H9 (cell line): Measurements from ENCODE around the gene PHF21B. TPM values are rescaled to one million over a fixed set of nuclear protein-coding genes. Genes with fewer than 3 reads are reported as not detected.
"Not testable (repeated sequence)": the region's sequence is repeated elsewhere in the genome, so short reads cannot be mapped to it uniquely, and the experiment has no call there.

Source experiments
- DNase-seq: peaks from one replicate; pipeline ENCODE4 v3.0.0-alpha.2; 2017
- H2AFZ ChIP-seq: one replicate; pipeline ENCODE4 v1.6.1; 2013; ENCODE audit warnings: mild to moderate bottlenecking, low read length, control low read depth, moderate library complexity
- H2AK5ac ChIP-seq: 2 replicates; pipeline ENCODE4 v1.6.1; 2013; ENCODE audit warnings: low read length, control low read depth, mixed read lengths; ENCODE audit not compliant: insufficient read length
- H2BK120ac ChIP-seq: one replicate; pipeline ENCODE4 v1.6.1; 2013; ENCODE audit warnings: low read depth, mild to moderate bottlenecking, low read length, control low read depth, inconsistent platforms; ENCODE audit not compliant: poor library complexity, severe bottlenecking
- H2BK12ac ChIP-seq: 2 replicates; pipeline ENCODE4 v1.6.1; 2013; ENCODE audit warnings: low read length, control low read depth, mixed read lengths, low read depth; ENCODE audit not compliant: insufficient read length
- H2BK15ac ChIP-seq: 2 replicates; pipeline ENCODE4 v1.6.1; 2013; ENCODE audit warnings: low read depth, low read length, control low read depth
- H2BK20ac ChIP-seq: one replicate; pipeline ENCODE4 v1.6.1; 2013; ENCODE audit warnings: low read depth, mild to moderate bottlenecking, low read length, control low read depth, inconsistent platforms; ENCODE audit not compliant: poor library complexity, severe bottlenecking
- H2BK5ac ChIP-seq: 2 replicates; pipeline ENCODE4 v1.6.1; 2013; ENCODE audit warnings: low read length, control low read depth, mixed read lengths; ENCODE audit not compliant: insufficient read length
- H3K14ac ChIP-seq: 2 replicates; pipeline ENCODE4 v1.6.1; 2013; ENCODE audit warnings: low read length, control low read depth; ENCODE audit not compliant: insufficient read depth
- H3K18ac ChIP-seq: 2 replicates; pipeline ENCODE4 v1.6.1; 2013; ENCODE audit warnings: low read depth, mild to moderate bottlenecking, mixed read lengths, low read length, control low read depth; ENCODE audit not compliant: insufficient read length
- H3K23ac ChIP-seq: 2 replicates; pipeline ENCODE4 v1.6.1; 2013; ENCODE audit warnings: low read length, control low read depth, mixed read lengths, low read depth; ENCODE audit not compliant: insufficient read length
- H3K23me2 ChIP-seq: 2 replicates; pipeline ENCODE4 v1.6.1; 2013; ENCODE audit warnings: low read depth, mild to moderate bottlenecking, mixed read lengths, low read length, control low read depth; ENCODE audit not compliant: insufficient read length, poor library complexity, severe bottlenecking
- H3K27ac ChIP-seq: 2 replicates; pipeline ENCODE4 v1.5.1; 2013; ENCODE audit warnings: low read length, control low read depth, mixed read lengths, low read depth; ENCODE audit not compliant: insufficient read length
- H3K27me3 ChIP-seq: 2 replicates; pipeline ENCODE4 v1.6.1; 2013; ENCODE audit warnings: low read length, control low read depth, inconsistent platforms; ENCODE audit not compliant: insufficient read depth
- H3K4ac ChIP-seq: 2 replicates; pipeline ENCODE4 v1.6.1; 2013; ENCODE audit warnings: low read depth, mild to moderate bottlenecking, control low read depth, inconsistent platforms, low read length, moderate library complexity
- H3K4me1 ChIP-seq: 2 replicates; pipeline ENCODE4 v1.6.1; 2013; ENCODE audit warnings: low read length, control low read depth, inconsistent platforms; ENCODE audit not compliant: insufficient read depth
- H3K4me2 ChIP-seq: 2 replicates; pipeline ENCODE4 v1.6.1; 2013; ENCODE audit warnings: low read length, control low read depth, mixed read lengths; ENCODE audit not compliant: insufficient read length, insufficient read depth
- H3K56ac ChIP-seq: 2 replicates; pipeline ENCODE4 v1.6.1; 2013; ENCODE audit warnings: low read depth, mild to moderate bottlenecking, mixed read lengths, low read length, control low read depth; ENCODE audit not compliant: insufficient read length
- H3K79me1 ChIP-seq: 2 replicates; pipeline ENCODE4 v1.6.1; 2013; ENCODE audit warnings: low read depth, mild to moderate bottlenecking, moderate library complexity, low read length, control low read depth, inconsistent platforms; ENCODE audit not compliant: insufficient read depth, poor library complexity, severe bottlenecking
- H3K79me2 ChIP-seq: 2 replicates; pipeline ENCODE4 v1.6.1; 2013; ENCODE audit warnings: low read length, control low read depth, inconsistent platforms; ENCODE audit not compliant: insufficient read depth
- H3K9ac ChIP-seq: 2 replicates; pipeline ENCODE4 v1.6.1; 2013; ENCODE audit warnings: low read length, control low read depth, mixed read lengths; ENCODE audit not compliant: insufficient read length; ENCODE audit errors: extremely low read depth
- H3K9me3 ChIP-seq: one replicate; pipeline ENCODE4 v1.6.1; 2013; ENCODE audit warnings: low read depth, low read length, inconsistent platforms; ENCODE audit not compliant: control insufficient read depth
- H3T11ph ChIP-seq: one replicate; pipeline ENCODE4 v1.6.1; 2013; ENCODE audit warnings: mild to moderate bottlenecking, low read length, control low read depth, inconsistent platforms
- H4K20me1 ChIP-seq: one replicate; pipeline ENCODE4 v1.6.1; 2013; ENCODE audit not compliant: control insufficient read depth, insufficient read length, insufficient read depth
- H4K5ac ChIP-seq: 2 replicates; pipeline ENCODE4 v1.6.1; 2013; ENCODE audit warnings: low read depth, mild to moderate bottlenecking, mixed read lengths, low read length, control low read depth; ENCODE audit not compliant: insufficient read length
- H4K8ac ChIP-seq: replicated peaks from 2 replicates; pipeline ENCODE4 v1.6.1; 2013; ENCODE audit warnings: low read length, control low read depth, mixed read lengths, low read depth; ENCODE audit not compliant: insufficient read length
- H4K91ac ChIP-seq: 2 replicates; pipeline ENCODE4 v1.6.1; 2013; ENCODE audit warnings: low read depth, mild to moderate bottlenecking, moderate library complexity, mixed read lengths, low read length, control low read depth; ENCODE audit not compliant: insufficient read length
- H3K27ac Mint-ChIP-seq, 3 experiments: 2 replicates in 2 of 3; 3 replicates in 1 of 3; pipeline ENCODE4 v1.8.0; 2020 to 2021; ENCODE audit warnings: mixed read lengths in 3 of 3, mild to moderate bottlenecking in 1 of 3, moderate library complexity in 1 of 3
- H3K27me3 Mint-ChIP-seq: 2 replicates; pipeline ENCODE4 v1.8.0; 2021; ENCODE audit warnings: low read depth, mild to moderate bottlenecking, moderate library complexity, mixed read lengths
- H3K36me3 Mint-ChIP-seq, 3 experiments: 2 replicates in 2 of 3; 3 replicates in 1 of 3; pipeline ENCODE4 v1.8.0; 2020 to 2021; ENCODE audit warnings: low read depth in 3 of 3, mixed read lengths in 3 of 3; ENCODE audit not compliant: insufficient read depth in 1 of 3
- H3K4me1 Mint-ChIP-seq, 2 experiments: 2 replicates each; pipeline ENCODE4 v1.8.0; 2020; ENCODE audit warnings: mixed read lengths in 2 of 2
- H3K4me3 Mint-ChIP-seq, 2 experiments: 2 replicates in 1 of 2; 3 replicates in 1 of 2; pipeline ENCODE4 v1.8.0; 2020 to 2021; ENCODE audit warnings: mild to moderate bottlenecking in 2 of 2, mixed read lengths in 2 of 2, moderate library complexity in 1 of 2
- H3K9me3 Mint-ChIP-seq, 2 experiments: 2 replicates in 1 of 2; 3 replicates in 1 of 2; pipeline ENCODE4 v1.8.0; 2020; ENCODE audit warnings: mild to moderate bottlenecking in 2 of 2, mixed read lengths in 2 of 2, moderate library complexity in 1 of 2
- WGBS: extraction: QIAGEN DNeasy Blood & Tissue Kit; methylation state at CpG from one replicate; pipeline ENCODE4 v1.1.7; 2013; ENCODE audit warnings: missing lambda C conversion rate, low lambda C conversion rate, mixed read lengths; ENCODE audit not compliant: insufficient read length; ENCODE audit errors: extremely low coverage; 5-methylcytosine and 5-hydroxymethylcytosine counted together
- total RNA-seq: library from RNA; stranded (reverse); gene quantifications from 2 replicates; pipeline ENCODE4 v1.2.1, GENCODE V29; 2021
- TF ChIP-seq, protein P1 (sequence below): fragments of 200-600 bp; sonication (generic); conservative IDR thresholded peaks from 3 replicates; pipeline ENCODE4 v1.8.0; 2021; ENCODE audit warnings: antibody characterized with exemption, mild to moderate bottlenecking

PHF21B gene
- total RNA-seq, 1 experiment from 2014 or later: 60.3 TPM

DNA sequence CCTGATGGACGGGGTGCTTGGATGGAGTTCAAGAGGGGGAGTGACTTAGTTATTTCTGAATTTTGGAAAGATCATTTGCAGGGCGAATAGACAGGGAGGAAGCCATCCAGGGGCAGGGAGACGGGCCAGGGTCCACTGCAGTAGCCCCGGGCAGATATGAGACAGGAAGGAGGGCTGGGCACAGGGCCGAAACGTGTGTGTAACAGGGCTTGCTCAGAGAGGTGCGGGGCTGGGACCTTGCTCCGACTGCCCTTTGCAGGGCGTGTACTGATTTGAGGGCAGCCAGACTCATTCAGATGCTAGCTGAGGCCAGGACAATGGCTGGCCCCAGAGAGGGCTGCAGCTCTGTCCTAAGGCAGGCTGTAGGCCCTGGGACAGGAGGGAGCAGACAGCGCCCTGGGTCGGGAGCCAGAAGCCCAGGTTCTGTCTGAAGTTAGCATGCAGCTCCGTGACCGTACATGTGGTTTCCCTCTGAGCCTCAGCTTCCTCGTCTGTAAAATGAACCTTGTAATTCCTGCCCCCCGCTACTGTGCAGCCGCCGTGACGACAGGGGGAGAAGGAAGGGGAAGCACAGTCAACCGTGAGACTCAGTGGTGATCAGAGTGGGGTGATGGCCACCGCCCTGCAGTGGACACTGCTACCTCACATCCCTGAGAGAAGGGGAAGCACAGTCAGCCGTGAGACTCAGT lies 103.4 kb downstream of the PHF21B start:
- H4K91ac ChIP-seq: no peak overlapping the region
- H4K8ac ChIP-seq: no peak overlapping the region
- H3K9ac ChIP-seq: no peak overlapping the region
- H3K79me1 ChIP-seq: no peaks in the 10 kb centered on the region
- no peak overlapping the region for H3K4ac ChIP-seq
- no peak overlapping the region for H2BK15ac ChIP-seq
- no peak overlapping the region for H3K27ac ChIP-seq
- WGBS: no CpG with 5 or more reads among the region's 21 CpGs
- no peaks in the 10 kb centered on the region for H3K23me2 ChIP-seq
- peaks cover 0 to 3% of the 10 kb centered on the region in 2 experiments; a peak in 1 of 4 replicates for H3K4me1 Mint-ChIP-seq
- no peak overlapping the region for H2BK20ac ChIP-seq
- H3K9me3 Mint-ChIP-seq: peaks cover 27% of the 10 kb centered on the region in 2 experiments
- no peak overlapping the region for H3K4me3 Mint-ChIP-seq
- H3K27ac Mint-ChIP-seq: peak overlapping the region; percentile 3 to 68 (median 11); a peak in 4 of 7 replicates
- H3K4me2 ChIP-seq: no peak overlapping the region
- TF ChIP-seq, protein P1, sequence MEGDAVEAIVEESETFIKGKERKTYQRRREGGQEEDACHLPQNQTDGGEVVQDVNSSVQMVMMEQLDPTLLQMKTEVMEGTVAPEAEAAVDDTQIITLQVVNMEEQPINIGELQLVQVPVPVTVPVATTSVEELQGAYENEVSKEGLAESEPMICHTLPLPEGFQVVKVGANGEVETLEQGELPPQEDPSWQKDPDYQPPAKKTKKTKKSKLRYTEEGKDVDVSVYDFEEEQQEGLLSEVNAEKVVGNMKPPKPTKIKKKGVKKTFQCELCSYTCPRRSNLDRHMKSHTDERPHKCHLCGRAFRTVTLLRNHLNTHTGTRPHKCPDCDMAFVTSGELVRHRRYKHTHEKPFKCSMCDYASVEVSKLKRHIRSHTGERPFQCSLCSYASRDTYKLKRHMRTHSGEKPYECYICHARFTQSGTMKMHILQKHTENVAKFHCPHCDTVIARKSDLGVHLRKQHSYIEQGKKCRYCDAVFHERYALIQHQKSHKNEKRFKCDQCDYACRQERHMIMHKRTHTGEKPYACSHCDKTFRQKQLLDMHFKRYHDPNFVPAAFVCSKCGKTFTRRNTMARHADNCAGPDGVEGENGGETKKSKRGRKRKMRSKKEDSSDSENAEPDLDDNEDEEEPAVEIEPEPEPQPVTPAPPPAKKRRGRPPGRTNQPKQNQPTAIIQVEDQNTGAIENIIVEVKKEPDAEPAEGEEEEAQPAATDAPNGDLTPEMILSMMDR: no peak
- no peak overlapping the region for H3K14ac ChIP-seq
- DNase-seq: no peak
- no peaks in the 10 kb centered on the region for H3K79me2 ChIP-seq
- H3K27me3 Mint-ChIP-seq: no peaks in the 10 kb centered on the region; the same call in 1 of the 2 replicates
- no peak overlapping the region for H3K18ac ChIP-seq
- H2BK12ac ChIP-seq: no peak overlapping the region
- no peak overlapping the region for H4K5ac ChIP-seq
- no peak overlapping the region for H3K23ac ChIP-seq
- no peak overlapping the region for H3K56ac ChIP-seq
- peaks cover 11% of the 10 kb centered on the region for H3K9me3 ChIP-seq
- H2BK120ac ChIP-seq: no peak overlapping the region
- H4K20me1 ChIP-seq: no peaks in the 10 kb centered on the region
- no peak overlapping the region for H2BK5ac ChIP-seq
- H2AFZ ChIP-seq: no peak overlapping the region
- H3K4me1 ChIP-seq: no peaks in the 10 kb centered on the region
- no peaks in the 10 kb centered on the region for H3K27me3 ChIP-seq
- no peak overlapping the region for H3T11ph ChIP-seq
- H2AK5ac ChIP-seq: no peak overlapping the region
- H3K36me3 Mint-ChIP-seq: peaks cover 69 to 84% (median 77%) of the 10 kb centered on the region in 3 experiments

DNA sequence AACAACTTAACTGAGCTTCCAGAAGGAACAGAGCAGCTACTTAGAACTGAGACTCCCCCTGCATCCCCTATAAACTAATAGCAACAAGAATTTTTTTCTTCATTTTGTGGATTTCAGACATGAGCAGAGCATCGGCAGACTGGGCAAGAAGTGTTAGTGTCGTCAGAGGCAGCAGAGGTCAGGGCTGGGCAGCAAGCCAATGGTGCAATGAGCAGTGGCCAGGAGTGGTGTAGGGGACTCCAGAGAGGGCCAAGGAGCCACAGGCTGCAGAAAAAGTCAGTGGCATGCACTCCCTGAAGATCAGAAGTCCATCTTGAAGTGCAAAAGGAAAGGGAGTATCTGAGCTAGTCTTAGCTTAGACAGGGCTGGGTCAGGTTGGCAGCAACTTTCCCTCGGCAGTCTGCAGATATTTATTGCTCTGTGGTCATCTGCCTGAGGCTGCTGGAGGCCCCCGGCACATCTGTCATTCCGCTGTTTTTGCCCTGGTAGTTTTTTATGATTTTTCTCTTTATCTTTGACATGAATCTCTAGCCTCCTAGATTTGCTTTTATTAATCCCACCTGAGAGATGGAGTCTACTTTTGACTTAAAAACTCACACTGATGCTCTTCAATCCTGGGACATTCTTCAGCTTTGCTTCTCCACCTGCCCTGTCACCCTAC lies 105.2 kb downstream of the PHF21B start:
- H2BK15ac ChIP-seq, H2BK12ac ChIP-seq, H4K8ac ChIP-seq, H2AFZ ChIP-seq, H3K79me1 ChIP-seq, H2BK5ac ChIP-seq, H2AK5ac ChIP-seq, H3K4me3 Mint-ChIP-seq, H2BK20ac ChIP-seq, H3K27ac ChIP-seq, H2BK120ac ChIP-seq, H3K56ac ChIP-seq, H3K9ac ChIP-seq, H3K27ac Mint-ChIP-seq, H3K14ac ChIP-seq, H4K20me1 ChIP-seq, H3K4ac ChIP-seq, H4K91ac ChIP-seq, H4K5ac ChIP-seq, H3T11ph ChIP-seq, H3K23ac ChIP-seq, H3K27me3 Mint-ChIP-seq, H3K79me2 ChIP-seq, H3K4me2 ChIP-seq, H3K4me1 Mint-ChIP-seq, H3K23me2 ChIP-seq, H3K27me3 ChIP-seq, H3K4me1 ChIP-seq, DNase-seq, H3K18ac ChIP-seq: not testable (repeated sequence)
- Mint-ChIP-seq H3K9me3 (peaks cover 23 to 24% of the 10 kb centered on the region in 2 experiments), H3K36me3 (peaks cover 66 to 82% (median 69%) of the 10 kb centered on the region in 3 experiments)
- peaks cover 11% of the 10 kb centered on the region for H3K9me3 ChIP-seq
- WGBS: no CpG with 5 or more reads among the region's 5 CpGs
